Keratinocyte (primary cell): ENCODE data around the gene PLD5.

ENCODE experiments used
- EZH2 ChIP-seq: IDR thresholded peaks from one replicate; pipeline ENCODE4 v1.6.1; 2012; ENCODE audit warnings: inconsistent platforms, mild to moderate bottlenecking, low read length, moderate library complexity
- TF ChIP-seq, protein P1 (sequence below), 3 experiments: IDR thresholded peaks in 1 of 3; conservative IDR thresholded peaks in 1 of 3; optimal IDR thresholded peaks in 1 of 3; 2 replicates in 2 of 3; 3 replicates in 1 of 3; pipeline versions ENCODE3 to v1.5.1; 2011; ENCODE audit warnings: low read length in 3 of 3, mild to moderate bottlenecking in 3 of 3, moderate library complexity in 2 of 3, control low read depth in 1 of 3, inconsistent platforms in 1 of 3; ENCODE audit not compliant: insufficient read depth in 2 of 3; ENCODE audit errors: extremely low read depth in 1 of 3

DNA sequence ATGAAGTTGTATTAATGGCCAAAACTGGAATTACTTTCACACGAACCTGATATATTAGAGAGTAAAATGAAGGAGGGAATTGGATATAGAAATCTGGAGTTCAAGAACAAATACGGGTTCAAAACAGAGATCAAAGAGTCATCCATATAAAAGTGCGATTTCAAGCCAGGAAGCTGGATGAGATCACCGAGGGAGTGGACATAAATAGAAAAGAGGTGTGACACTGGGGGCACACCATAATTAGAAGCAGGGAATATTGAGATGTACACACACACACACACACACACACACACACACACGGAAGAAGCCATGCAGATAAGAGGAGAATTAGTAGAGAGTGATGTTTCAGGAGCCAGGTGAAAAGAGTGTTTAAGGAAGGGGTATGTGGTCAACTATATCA is 32.3 kb upstream of the PLD5 start:
- no peak for TF ChIP-seq EZH2
- TF ChIP-seq, protein P1, sequence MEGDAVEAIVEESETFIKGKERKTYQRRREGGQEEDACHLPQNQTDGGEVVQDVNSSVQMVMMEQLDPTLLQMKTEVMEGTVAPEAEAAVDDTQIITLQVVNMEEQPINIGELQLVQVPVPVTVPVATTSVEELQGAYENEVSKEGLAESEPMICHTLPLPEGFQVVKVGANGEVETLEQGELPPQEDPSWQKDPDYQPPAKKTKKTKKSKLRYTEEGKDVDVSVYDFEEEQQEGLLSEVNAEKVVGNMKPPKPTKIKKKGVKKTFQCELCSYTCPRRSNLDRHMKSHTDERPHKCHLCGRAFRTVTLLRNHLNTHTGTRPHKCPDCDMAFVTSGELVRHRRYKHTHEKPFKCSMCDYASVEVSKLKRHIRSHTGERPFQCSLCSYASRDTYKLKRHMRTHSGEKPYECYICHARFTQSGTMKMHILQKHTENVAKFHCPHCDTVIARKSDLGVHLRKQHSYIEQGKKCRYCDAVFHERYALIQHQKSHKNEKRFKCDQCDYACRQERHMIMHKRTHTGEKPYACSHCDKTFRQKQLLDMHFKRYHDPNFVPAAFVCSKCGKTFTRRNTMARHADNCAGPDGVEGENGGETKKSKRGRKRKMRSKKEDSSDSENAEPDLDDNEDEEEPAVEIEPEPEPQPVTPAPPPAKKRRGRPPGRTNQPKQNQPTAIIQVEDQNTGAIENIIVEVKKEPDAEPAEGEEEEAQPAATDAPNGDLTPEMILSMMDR (optimal IDR thresholded peaks at IDR 0.05 in 1 of 3, IDR thresholded peaks at IDR 0.05 in 1 of 3, conservative IDR thresholded peaks at IDR 0.05 in 1 of 3; ENCODE audit: extremely low read depth in 1 of 3, insufficient read depth in 2 of 3, low read length in 3 of 3) = no peak
